ENCODE data around the gene PCDHGB6. TPM values are rescaled to one million over a fixed set of nuclear protein-coding genes. Genes with fewer than 3 reads are reported as not detected.

The PCDHGB6 gene
- total RNA-seq, 1 donor from 2014 or later, result 1.7 TPM

Other genes with a start within 250 kb of the PCDHGB6 start
- 0.45 and 0.56 TPM in 2 replicates for gene PCDHB7, start 235.4 kb upstream of the PCDHGB6 start, total RNA-seq
- gene PCDHB8, start 230.2 kb upstream of the PCDHGB6 start, total RNA-seq, result 0.18 and 0.94 TPM in 2 replicates
- gene PCDHB16, start 225.6 kb upstream of the PCDHGB6 start, total RNA-seq, result 0.09 and 0.19 TPM in 2 replicates
- 0.27 and 0.28 TPM in 2 replicates for gene PCDHB9, start 220.9 kb upstream of the PCDHGB6 start, total RNA-seq
- gene PCDHB10, start 215.7 kb upstream of the PCDHGB6 start, total RNA-seq, result 0.72 and 1.0 TPM in 2 replicates
- gene PCDHB11, start 208.4 kb upstream of the PCDHGB6 start, total RNA-seq, result 0.38 and 0.99 TPM in 2 replicates
- 0.47 and 0.54 TPM in 2 replicates for gene PCDHB12, start 199.3 kb upstream of the PCDHGB6 start, total RNA-seq
- gene PCDHB13, start 194.1 kb upstream of the PCDHGB6 start, total RNA-seq, result 0.99 and 1.6 TPM in 2 replicates
- gene PCDHB14, start 184.7 kb upstream of the PCDHGB6 start, total RNA-seq, result 1.3 and 1.6 TPM in 2 replicates
- gene PCDHB15, start 162.6 kb upstream of the PCDHGB6 start, total RNA-seq, result 0.90 and 1.7 TPM in 2 replicates
- 0.09 and 0.19 TPM in 2 replicates for gene SLC25A2, start 104.0 kb upstream of the PCDHGB6 start, total RNA-seq
- gene TAF7, start 87.2 kb upstream of the PCDHGB6 start, total RNA-seq, result 71.7 and 90.4 TPM in 2 replicates
- gene PCDHGA1, start 77.5 kb upstream of the PCDHGB6 start, total RNA-seq, result 0.36 and 1.0 TPM in 2 replicates
- 0.90 and 3.0 TPM in 2 replicates for gene PCDHGA2, start 69.3 kb upstream of the PCDHGB6 start, total RNA-seq
- gene PCDHGA3, start 64.2 kb upstream of the PCDHGB6 start, total RNA-seq, result 0.54 and 1.9 TPM in 2 replicates
- 0.99 and 2.0 TPM in 2 replicates for gene PCDHGB1, start 57.9 kb upstream of the PCDHGB6 start, total RNA-seq
- gene PCDHGA4, start 53.0 kb upstream of the PCDHGB6 start, total RNA-seq, result 2.6 and 5.0 TPM in 2 replicates
- gene PCDHGB2, start 48.0 kb upstream of the PCDHGB6 start, total RNA-seq, result 2.0 and 2.2 TPM in 2 replicates
- 0.90 and 1.2 TPM in 2 replicates for gene PCDHGA5, start 43.9 kb upstream of the PCDHGB6 start, total RNA-seq
- 3.1 and 4.0 TPM in 2 replicates for gene PCDHGB3, start 37.8 kb upstream of the PCDHGB6 start, total RNA-seq
- gene PCDHGA6, start 34.1 kb upstream of the PCDHGB6 start, total RNA-seq, result 2.2 and 2.8 TPM in 2 replicates
- 1.4 and 2.2 TPM in 2 replicates for gene PCDHGA7, start 25.3 kb upstream of the PCDHGB6 start, total RNA-seq
- gene PCDHGB4, start 20.3 kb upstream of the PCDHGB6 start, total RNA-seq, result 14.9 and 16.3 TPM in 2 replicates
- gene PCDHGA8, start 15.4 kb upstream of the PCDHGB6 start, total RNA-seq, result 1.3 and 2.4 TPM in 2 replicates
- 12.7 and 14.3 TPM in 2 replicates for gene PCDHGB5, start 10.1 kb upstream of the PCDHGB6 start, total RNA-seq
- gene PCDHGA9, start 5.2 kb upstream of the PCDHGB6 start, total RNA-seq, result 1.6 and 3.1 TPM in 2 replicates
- 3.3 and 3.9 TPM in 2 replicates for gene PCDHGA10, start 5.0 kb downstream of the PCDHGB6 start, total RNA-seq
- gene PCDHGB7, start 9.7 kb downstream of the PCDHGB6 start, total RNA-seq, result 5.8 and 6.8 TPM in 2 replicates
- gene PCDHGA11, start 13.0 kb downstream of the PCDHGB6 start, total RNA-seq, result 7.2 and 10.1 TPM in 2 replicates
- gene PCDHGA12, start 22.5 kb downstream of the PCDHGB6 start, total RNA-seq, result 4.8 and 6.7 TPM in 2 replicates
- gene PCDHGC3, start 67.9 kb downstream of the PCDHGB6 start, total RNA-seq, result 9.2 and 10.3 TPM in 2 replicates
- gene PCDHGC4, start 77.0 kb downstream of the PCDHGB6 start, total RNA-seq, result 0.90 and 1.4 TPM in 2 replicates
- gene PCDHGC5, start 81.1 kb downstream of the PCDHGB6 start, total RNA-seq, result 0.45 and 0.94 TPM in 2 replicates
- 38.1 and 41.3 TPM in 2 replicates for gene DIAPH1, start 211.0 kb downstream of the PCDHGB6 start, total RNA-seq
- 52.0 and 62.8 TPM in 2 replicates for gene HDAC3, start 228.8 kb downstream of the PCDHGB6 start, total RNA-seq
- gene RELL2, start 229.0 kb downstream of the PCDHGB6 start, total RNA-seq, result 2.4 and 3.0 TPM in 2 replicates
- 18.7 and 24.5 TPM in 2 replicates for gene FCHSD1, start 243.4 kb downstream of the PCDHGB6 start, total RNA-seq

Measured in endothelial cell of coronary artery (primary cell).